Loucy (cell line): ENCODE data around the gene FLT4.

ENCODE experiments used
- CTCF ChIP-seq: fragments of 200-600 bp; sonication (generic); conservative IDR thresholded peaks from 2 replicates; pipeline ENCODE4 v1.5.1; 2014; ENCODE audit warnings: mild to moderate bottlenecking, antibody characterized with exemption, low read length
- EZH2phosphoT487 ChIP-seq: fragments of 200-600 bp; IDR thresholded peaks from 2 replicates; pipeline ENCODE4 v1.6.1; 2018; ENCODE audit warnings: antibody characterized with exemption, mild to moderate bottlenecking, moderate library complexity, borderline replicate concordance

- no peak for TF ChIP-seq CTCF
- TF ChIP-seq EZH2phosphoT487: no peak
Observed at GRCh38 chr5:180624587-180624986, 24.8 kb downstream of the FLT4 start.
